HUES6 (cell line): Measurements from ENCODE around the gene NTMT1.

Experiments used
- H3K27ac ChIP-seq: 2 replicates; pipeline ENCODE4 v1.7.0; 2013; ENCODE audit warnings: low read depth, mild to moderate bottlenecking, low read length, inconsistent platforms
- H3K27me3 ChIP-seq: 2 replicates; pipeline ENCODE4 v1.6.1; 2013; ENCODE audit warnings: low read length; ENCODE audit not compliant: control insufficient read depth, insufficient read depth
- H3K36me3 ChIP-seq: 2 replicates; pipeline ENCODE4 v1.6.1; 2013; ENCODE audit warnings: low read length; ENCODE audit not compliant: control insufficient read depth, insufficient read depth
- H3K4me1 ChIP-seq: 2 replicates; pipeline ENCODE4 v1.6.1; 2013; ENCODE audit warnings: low read length; ENCODE audit not compliant: control insufficient read depth, insufficient read depth
- H3K4me3 ChIP-seq: 2 replicates; pipeline ENCODE4 v1.5.1; 2013; ENCODE audit warnings: low read depth, low read length
- H3K9ac ChIP-seq: one replicate; pipeline ENCODE4 v1.6.1; 2013; ENCODE audit warnings: mild to moderate bottlenecking, low read length
- H3K9me3 ChIP-seq: 2 replicates; pipeline ENCODE4 v1.6.1; 2013; ENCODE audit warnings: low read depth, low read length; ENCODE audit not compliant: control insufficient read depth, insufficient read depth

The NTMT1 gene

GRCh38 chr9:129626079-129626624 is at the start of gene NTMT1:
NTMT1 (plus strand) TSS chr9:129626163; CDS start chr9:129632704, 6,541 bp downstream.
- Histone ChIP-seq H3K27me3 (peaks cover 8% of the 10 kb centered on the region), H3K27ac (peak within 1 kb of the TSS; percentile 97), H3K9me3 (no peaks in the 10 kb centered on the region), H3K36me3 (peaks cover 15% of the 10 kb centered on the region), H3K4me1 (peaks cover 27% of the 10 kb centered on the region), H3K9ac (peak within 1 kb of the TSS; percentile 95), H3K4me3 (peak within 1 kb of the TSS; percentile 98)

GRCh38 chr9:129576546-129577543 is 49.1 kb upstream of the NTMT1 start:
- Histone ChIP-seq H3K27me3 (no peaks in the 10 kb centered on the region), H3K9ac (no peak overlapping the region), H3K27ac (no peak overlapping the region), H3K4me3 (no peak overlapping the region), H3K4me1 (no peaks in the 10 kb centered on the region; the same call in 1 of the 2 replicates), H3K9me3 (peaks cover 17% of the 10 kb centered on the region; the same call in 1 of the 2 replicates), H3K36me3 (no peaks in the 10 kb centered on the region)

- H3K27ac ChIP-seq, result no peak overlapping the region
- H3K27me3 ChIP-seq, result no peaks in the 10 kb centered on the region
- H3K9ac ChIP-seq, result no peak overlapping the region
- H3K4me1 ChIP-seq, result peaks cover 2% of the 10 kb centered on the region; the same call in 1 of the 2 replicates
- H3K4me3 ChIP-seq, result no peak overlapping the region
- H3K36me3 ChIP-seq, result no peaks in the 10 kb centered on the region
- H3K9me3 ChIP-seq, result 0 out of 2 replicates have a peak, but pooled peaks cover 2% of the 10 kb centered on the region
Measured at GRCh38 chr9:129579294-129579693, 46.7 kb upstream of the NTMT1 start.

- no peak overlapping the region for H3K9ac ChIP-seq
- H3K4me1 ChIP-seq, result peaks cover 4% of the 10 kb centered on the region; the same call in 1 of the 2 replicates
Measured at GRCh38 chr9:129580211-129580915, 45.6 kb upstream of the NTMT1 start.

GRCh38 chr9:129581505-129582189 is 44.3 kb upstream of the NTMT1 start:
- no peaks in the 10 kb centered on the region for H3K36me3 ChIP-seq
- no peak overlapping the region for H3K9ac ChIP-seq
- 0 out of 2 replicates have a peak, but pooled peaks cover 2% of the 10 kb centered on the region for H3K9me3 ChIP-seq
- H3K4me3 ChIP-seq, result no peak overlapping the region
- peaks cover 8% of the 10 kb centered on the region; the same call in 1 of the 2 replicates for H3K4me1 ChIP-seq
- H3K27me3 ChIP-seq, result no peaks in the 10 kb centered on the region
- no peak overlapping the region for H3K27ac ChIP-seq

More at GRCh38 chr9:129580211-129580915, 45.6 kb upstream of the NTMT1 start:
- Histone ChIP-seq H3K36me3 (no peaks in the 10 kb centered on the region), H3K9me3 (0 out of 2 replicates have a peak, but pooled peaks cover 2% of the 10 kb centered on the region), H3K27me3 (no peaks in the 10 kb centered on the region), H3K4me3 (no peak overlapping the region), H3K27ac (no peak overlapping the region)

GRCh38 chr9:129582855-129583254 is 43.1 kb upstream of the NTMT1 start:
- Histone ChIP-seq H3K4me1 (peaks cover 18% of the 10 kb centered on the region), H3K9me3 (0 out of 2 replicates have a peak, but pooled peaks cover 2% of the 10 kb centered on the region), H3K27ac (no peak overlapping the region), H3K27me3 (no peaks in the 10 kb centered on the region), H3K9ac (no peak overlapping the region), H3K4me3 (no peak overlapping the region), H3K36me3 (no peaks in the 10 kb centered on the region)

- peaks cover 18% of the 10 kb centered on the region for H3K4me1 ChIP-seq
Measured at GRCh38 chr9:129583308-129584038, 42.5 kb upstream of the NTMT1 start.

GRCh38 chr9:129584136-129584535 is 41.8 kb upstream of the NTMT1 start:
- Histone ChIP-seq H3K9me3 (0 out of 2 replicates have a peak, but pooled peaks cover 2% of the 10 kb centered on the region), H3K27ac (no peak overlapping the region), H3K9ac (no peak overlapping the region), H3K4me1 (peaks cover 18% of the 10 kb centered on the region), H3K36me3 (no peaks in the 10 kb centered on the region), H3K4me3 (no peak overlapping the region), H3K27me3 (no peaks in the 10 kb centered on the region)

More at GRCh38 chr9:129583308-129584038, 42.5 kb upstream of the NTMT1 start:
- Histone ChIP-seq H3K4me3 (no peak overlapping the region), H3K9me3 (0 out of 2 replicates have a peak, but pooled peaks cover 2% of the 10 kb centered on the region), H3K9ac (no peak overlapping the region), H3K36me3 (no peaks in the 10 kb centered on the region), H3K27ac (no peak overlapping the region), H3K27me3 (no peaks in the 10 kb centered on the region)

GRCh38 chr9:129585352-129585751 is 40.6 kb upstream of the NTMT1 start:
- Histone ChIP-seq H3K9ac (no peak overlapping the region), H3K36me3 (no peaks in the 10 kb centered on the region), H3K4me1 (peaks cover 18% of the 10 kb centered on the region), H3K27ac (no peak overlapping the region), H3K9me3 (0 out of 2 replicates have a peak, but pooled peaks cover 2% of the 10 kb centered on the region), H3K27me3 (peaks cover 7% of the 10 kb centered on the region; the same call in 1 of the 2 replicates), H3K4me3 (no peak overlapping the region)
